GM12878 (cell line): ENCODE results near the gene RPL37A. TPM values are rescaled to one million over a fixed set of nuclear protein-coding genes. Genes with fewer than 3 reads are reported as not detected.

Experiments used
- ATAC-seq: fragments of 200-7000 bp; cut with Tn5 transposase; 3 replicates; pipeline ENCODE4 v1.9.1; 2020; ENCODE audit warnings: mild to moderate bottlenecking, moderate library complexity
- BruUV-seq: library from RNA; stranded (reverse); fragments of 400-500 nt; replicated peaks from 2 replicates; lab custom pipeline; 2021; lab: Mats Ljungman, UMichigan
- CTCF ChIA-PET: fragments of 300-600 bp; sonication (Branson Sonifier 250); formaldehyde crosslinking; extraction: SDS; loops from one replicate; lab custom pipeline; 2021; ENCODE audit warnings: inconsistent platforms; lab: Yijun Ruan, JAX
- POLR2A ChIA-PET: fragments of 350-600 bp; formaldehyde crosslinking; extraction: SDS; loops from one replicate; lab custom pipeline; 2021; ENCODE audit warnings: inconsistent platforms; lab: Charles Lee
- RAD21 ChIA-PET: fragments of 300-600 bp; sonication (Branson Sonifier 250); formaldehyde crosslinking; loops from one replicate; lab custom pipeline; 2023; ENCODE audit warnings: antibody characterized with exemption; ENCODE audit not compliant: unreplicated experiment; lab: Charles Lee
- SMC1A ChIA-PET: fragments of 300-600 bp; sonication (Branson Sonifier 250); formaldehyde crosslinking; loops from one replicate; lab custom pipeline; 2023; ENCODE audit not compliant: unreplicated experiment, uncharacterized antibody; lab: Charles Lee
- DNase-seq: peaks from one replicate; pipeline ENCODE4 v3.0.0-alpha.2; 2011; ENCODE audit warnings: low read depth, low spot score
- FAIRE-seq: peaks from 3 replicates; lab custom pipeline; 2011; peaks lifted over from hg19 to GRCh38; lab: Jason Lieb, UNC
- H2AFZ ChIP-seq: 2 replicates; pipeline ENCODE4 v1.6.0; 2011; ENCODE audit warnings: low read depth, low read length, control low read depth; ENCODE audit not compliant: control insufficient read depth
- H3K27ac ChIP-seq: 2 replicates; pipeline ENCODE4 v1.5.1; 2011; ENCODE audit warnings: control low read depth; ENCODE audit not compliant: control insufficient read depth, insufficient read depth
- H3K27me3 ChIP-seq, 2 experiments: replicated peaks in 1 of 2; 2 replicates each; pipeline versions ENCODE4 v1.6.0 to v1.6.1; 2011; ENCODE audit warnings: low read length in 1 of 2; ENCODE audit not compliant: control insufficient read depth in 2 of 2, insufficient read depth in 2 of 2
- H3K36me3 ChIP-seq, 2 experiments: 2 replicates each; pipeline ENCODE4 v1.5.1; 2011; ENCODE audit warnings: low read length in 1 of 2; ENCODE audit not compliant: control insufficient read depth in 2 of 2, insufficient read depth in 2 of 2
- H3K4me1 ChIP-seq: 2 replicates; pipeline ENCODE4 v1.6.1; 2011; ENCODE audit warnings: mild to moderate bottlenecking, low read length, moderate library complexity, mixed read lengths; ENCODE audit not compliant: control insufficient read depth, insufficient read depth
- H3K4me2 ChIP-seq: 2 replicates; pipeline ENCODE4 v1.6.0; 2011; ENCODE audit warnings: control low read depth; ENCODE audit not compliant: control insufficient read depth, insufficient read depth
- H3K4me3 ChIP-seq: fragments of 200-600 bp; sonication (generic); 2 replicates; pipeline ENCODE4 v1.5.1; 2016
- H3K79me2 ChIP-seq: 2 replicates; pipeline ENCODE4 v1.6.0; 2011; ENCODE audit warnings: low read length; ENCODE audit not compliant: control insufficient read depth, insufficient read depth
- H3K9ac ChIP-seq: 2 replicates; pipeline ENCODE4 v1.8.0; 2011; ENCODE audit warnings: low read length, control low read depth, mixed read lengths; ENCODE audit not compliant: control insufficient read depth, insufficient read depth
- H3K9me3 ChIP-seq: replicated peaks from 3 replicates; pipeline ENCODE4 v1.5.1; 2011; ENCODE audit warnings: mild to moderate bottlenecking, low read length; ENCODE audit not compliant: control insufficient read depth, insufficient read depth
- H4K20me1 ChIP-seq: 2 replicates; pipeline ENCODE4 v1.6.0; 2011; ENCODE audit not compliant: control insufficient read depth, insufficient read depth
- FOXM1 ChIP-seq: IDR thresholded peaks from 2 replicates; pipeline ENCODE4 v1.6.1; 2012; ENCODE audit warnings: low read depth, mild to moderate bottlenecking, inconsistent platforms, low read length, moderate library complexity
- GABPA ChIP-seq: IDR thresholded peaks from 2 replicates; pipeline ENCODE4 v1.6.1; 2014; ENCODE audit warnings: antibody characterized with exemption, low read depth, mild to moderate bottlenecking, inconsistent platforms
- GATAD2B ChIP-seq: fragments of 450-650 bp; conservative IDR thresholded peaks from 2 replicates; pipeline ENCODE4 v1.6.1; 2017; ENCODE audit warnings: low read depth, mild to moderate bottlenecking, moderate library complexity
- JUND ChIP-seq: IDR thresholded peaks from 2 replicates; pipeline ENCODE4 v1.6.1; 2012; ENCODE audit warnings: low read depth, mild to moderate bottlenecking, low read length, improper control_type of control experiment, moderate library complexity
- NFIC ChIP-seq: IDR thresholded peaks from 2 replicates; pipeline ENCODE4 v1.6.1; 2012; ENCODE audit warnings: low read depth, mild to moderate bottlenecking, inconsistent platforms, low read length, moderate library complexity
- NRF1 ChIP-seq: conservative IDR thresholded peaks from 2 replicates; pipeline ENCODE4 v1.6.1; 2011; ENCODE audit warnings: mild to moderate bottlenecking, low read depth, low read length, improper control_type of control experiment
- POLR2AphosphoS2 ChIP-seq: IDR thresholded peaks from 2 replicates; pipeline ENCODE4 v1.6.1; 2011; ENCODE audit warnings: low read depth, mild to moderate bottlenecking, low read length, improper control_type of control experiment, moderate library complexity
- RAD21 ChIP-seq: IDR thresholded peaks from 2 replicates; pipeline ENCODE4 v1.6.1; 2011; ENCODE audit warnings: mild to moderate bottlenecking, low read depth, low read length, moderate library complexity; ENCODE audit not compliant: insufficient read depth
- SIX5 ChIP-seq: IDR thresholded peaks from 2 replicates; pipeline ENCODE4 v1.6.1; 2011; ENCODE audit warnings: mild to moderate bottlenecking, low read depth, low read length, moderate library complexity; ENCODE audit not compliant: severe bottlenecking
- SUZ12 ChIP-seq: fragments of 200-600 bp; sonication (generic); IDR thresholded peaks from one replicate; pipeline ENCODE4 v1.6.1; 2018; ENCODE audit warnings: antibody characterized with exemption, mild to moderate bottlenecking; ENCODE audit not compliant: unreplicated experiment
- WGBS: methylation state at CpG from one replicate; pipeline ENCODE4 v1.1.6; 2016; ENCODE audit warnings: low lambda C conversion rate; ENCODE audit not compliant: insufficient replicate concordance, insufficient coverage; ENCODE audit errors: missing lambda C conversion rate; 5-methylcytosine and 5-hydroxymethylcytosine counted together
- in situ Hi-C: fragments of 300-500 bp; cut with MboI; formaldehyde crosslinking; loops from 9 replicates; pipeline ENCODE4 v1.14.3; 2018; ENCODE audit warnings: mixed read lengths
- intact Hi-C: fragments of 100-400 bp; cut with micrococcal nuclease; formaldehyde crosslinking; loops from one replicate; pipeline ENCODE4 v1.14.2; 2022; ENCODE audit not compliant: unreplicated experiment
- polyA plus RNA-seq, 11 experiments: library from polyadenylated mRNA; depleted of rRNA in 4 of 11; unstranded in 6 of 11; stranded (reverse) in 5 of 11; fragments of >200 nt; fragmentation: Nextera tagmentation in 4 of 11; fragmentation: Illumina TruSeq in 1 of 11; extraction: Ambion mirVana in 4 of 11; extraction: Trizol in 1 of 11; gene quantifications; 1 replicate in 1 of 11; 2 replicates in 10 of 11; pipeline versions ENCODE4 v1.2.1 to v1.2.3, GENCODE V29; 2011 to 2016; ENCODE audit warnings: inconsistent platforms in 2 of 11, missing spikeins in 2 of 11, low read depth in 1 of 11
- total RNA-seq, 4 experiments: library from RNA; depleted of rRNA in 3 of 4; stranded (reverse); fragments of >200 nt in 3 of 4; fragmentation: Illumina TruSeq in 1 of 4; extraction: Trizol in 1 of 4; gene quantifications; 2 replicates each; pipeline versions ENCODE4 v1.2.1 to v1.2.3, GENCODE V29; 2013 to 2021
- TF ChIP-seq, protein P1 (sequence below): fragments of 150-350 bp; IDR thresholded peaks from 2 replicates; pipeline ENCODE4 v1.6.1; 2016; ENCODE audit warnings: low read depth, low read length
- TF ChIP-seq, protein P2 (sequence below): fragments of 450-650 bp; IDR thresholded peaks from 2 replicates; pipeline ENCODE4 v1.6.1; 2018; ENCODE audit warnings: borderline replicate concordance, mild to moderate bottlenecking; ENCODE audit not compliant: partially characterized antibody
- TF ChIP-seq, protein P3 (sequence below): fragments of 450-650 bp; IDR thresholded peaks from 2 replicates; pipeline ENCODE4 v1.6.1; 2014; ENCODE audit warnings: mild to moderate bottlenecking

Gene RPL37A
- total and polyA plus RNA-seq, 10 of the 15 experiments (the other 5 are each of a cell fraction or from before 2014, with no cell fraction given): 2,847 to 6,854 (median 5,110) TPM

GRCh38 chr2:216453955-216454614 lies 44.6 kb upstream of the RPL37A start:
- DNase-seq (no peak), FAIRE-seq (no peak), ATAC-seq (no peak)
- no peak overlapping the region for H3K9ac ChIP-seq
- in situ Hi-C loops: no loop called here
- ChIA-PET CTCF (interaction anchor here (1.0 to 1.2 kb wide), 2 partner anchors 29 to 65 kb away, joined by 3 read pairs; no protein-coding TSS in a partner anchor), RAD21 (no interaction called here), POLR2A (no interaction called here), SMC1A (interaction anchor here (1.1 kb wide), 1 partner anchor 11 kb away, joined by 5 read pairs; no protein-coding TSS in a partner anchor)
- no peaks in the 10 kb centered on the region for H4K20me1 ChIP-seq
- H3K36me3 ChIP-seq: peaks cover 5 to 31% of the 10 kb centered on the region in 2 experiments
- H2AFZ ChIP-seq: no peak overlapping the region
- no peaks in the 10 kb centered on the region for H3K27me3 ChIP-seq
- H3K9me3 ChIP-seq: no peaks in the 10 kb centered on the region
- no peaks in the 10 kb centered on the region for H3K79me2 ChIP-seq
- no peak overlapping the region for H3K4me2 ChIP-seq
- WGBS: 98% methylated on average over 4 of the region's 4 CpGs
- no peak overlapping the region for H3K4me3 ChIP-seq
- H3K4me1 ChIP-seq: no peaks in the 10 kb centered on the region
- TF ChIP-seq JUND: no peak
- TF ChIP-seq NFIC: no peak
- no peak for TF ChIP-seq SIX5
- no peak for TF ChIP-seq POLR2AphosphoS2
- TF ChIP-seq, protein P1, sequence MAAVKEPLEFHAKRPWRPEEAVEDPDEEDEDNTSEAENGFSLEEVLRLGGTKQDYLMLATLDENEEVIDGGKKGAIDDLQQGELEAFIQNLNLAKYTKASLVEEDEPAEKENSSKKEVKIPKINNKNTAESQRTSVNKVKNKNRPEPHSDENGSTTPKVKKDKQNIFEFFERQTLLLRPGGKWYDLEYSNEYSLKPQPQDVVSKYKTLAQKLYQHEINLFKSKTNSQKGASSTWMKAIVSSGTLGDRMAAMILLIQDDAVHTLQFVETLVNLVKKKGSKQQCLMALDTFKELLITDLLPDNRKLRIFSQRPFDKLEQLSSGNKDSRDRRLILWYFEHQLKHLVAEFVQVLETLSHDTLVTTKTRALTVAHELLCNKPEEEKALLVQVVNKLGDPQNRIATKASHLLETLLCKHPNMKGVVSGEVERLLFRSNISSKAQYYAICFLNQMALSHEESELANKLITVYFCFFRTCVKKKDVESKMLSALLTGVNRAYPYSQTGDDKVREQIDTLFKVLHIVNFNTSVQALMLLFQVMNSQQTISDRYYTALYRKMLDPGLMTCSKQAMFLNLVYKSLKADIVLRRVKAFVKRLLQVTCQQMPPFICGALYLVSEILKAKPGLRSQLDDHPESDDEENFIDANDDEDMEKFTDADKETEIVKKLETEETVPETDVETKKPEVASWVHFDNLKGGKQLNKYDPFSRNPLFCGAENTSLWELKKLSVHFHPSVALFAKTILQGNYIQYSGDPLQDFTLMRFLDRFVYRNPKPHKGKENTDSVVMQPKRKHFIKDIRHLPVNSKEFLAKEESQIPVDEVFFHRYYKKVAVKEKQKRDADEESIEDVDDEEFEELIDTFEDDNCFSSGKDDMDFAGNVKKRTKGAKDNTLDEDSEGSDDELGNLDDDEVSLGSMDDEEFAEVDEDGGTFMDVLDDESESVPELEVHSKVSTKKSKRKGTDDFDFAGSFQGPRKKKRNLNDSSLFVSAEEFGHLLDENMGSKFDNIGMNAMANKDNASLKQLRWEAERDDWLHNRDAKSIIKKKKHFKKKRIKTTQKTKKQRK: no peak
- TF ChIP-seq GABPA: no peak
- TF ChIP-seq RAD21: no peak
- TF ChIP-seq GATAD2B: no peak
- TF ChIP-seq, protein P2, sequence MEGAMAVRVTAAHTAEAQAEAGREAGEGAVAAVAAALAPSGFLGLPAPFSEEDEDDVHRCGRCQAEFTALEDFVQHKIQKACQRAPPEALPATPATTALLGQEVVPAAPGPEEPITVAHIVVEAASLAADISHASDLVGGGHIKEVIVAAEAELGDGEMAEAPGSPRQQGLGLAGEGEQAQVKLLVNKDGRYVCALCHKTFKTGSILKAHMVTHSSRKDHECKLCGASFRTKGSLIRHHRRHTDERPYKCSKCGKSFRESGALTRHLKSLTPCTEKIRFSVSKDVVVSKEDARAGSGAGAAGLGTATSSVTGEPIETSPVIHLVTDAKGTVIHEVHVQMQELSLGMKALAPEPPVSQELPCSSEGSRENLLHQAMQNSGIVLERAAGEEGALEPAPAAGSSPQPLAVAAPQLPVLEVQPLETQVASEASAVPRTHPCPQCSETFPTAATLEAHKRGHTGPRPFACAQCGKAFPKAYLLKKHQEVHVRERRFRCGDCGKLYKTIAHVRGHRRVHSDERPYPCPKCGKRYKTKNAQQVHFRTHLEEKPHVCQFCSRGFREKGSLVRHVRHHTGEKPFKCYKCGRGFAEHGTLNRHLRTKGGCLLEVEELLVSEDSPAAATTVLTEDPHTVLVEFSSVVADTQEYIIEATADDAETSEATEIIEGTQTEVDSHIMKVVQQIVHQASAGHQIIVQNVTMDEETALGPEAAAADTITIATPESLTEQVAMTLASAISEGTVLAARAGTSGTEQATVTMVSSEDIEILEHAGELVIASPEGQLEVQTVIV: no peak
- TF ChIP-seq SUZ12: no peak
- TF ChIP-seq, protein P3, sequence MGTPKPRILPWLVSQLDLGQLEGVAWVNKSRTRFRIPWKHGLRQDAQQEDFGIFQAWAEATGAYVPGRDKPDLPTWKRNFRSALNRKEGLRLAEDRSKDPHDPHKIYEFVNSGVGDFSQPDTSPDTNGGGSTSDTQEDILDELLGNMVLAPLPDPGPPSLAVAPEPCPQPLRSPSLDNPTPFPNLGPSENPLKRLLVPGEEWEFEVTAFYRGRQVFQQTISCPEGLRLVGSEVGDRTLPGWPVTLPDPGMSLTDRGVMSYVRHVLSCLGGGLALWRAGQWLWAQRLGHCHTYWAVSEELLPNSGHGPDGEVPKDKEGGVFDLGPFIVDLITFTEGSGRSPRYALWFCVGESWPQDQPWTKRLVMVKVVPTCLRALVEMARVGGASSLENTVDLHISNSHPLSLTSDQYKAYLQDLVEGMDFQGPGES: no peak
- TF ChIP-seq NRF1: no peak
- TF ChIP-seq FOXM1: no peak
- intact Hi-C loops: no loop called here
- no peak overlapping the region for H3K27ac ChIP-seq
- no TSS peak for BruUV-seq
